NCI-H774 (cell line): ENCODE measurements around the gene ACTR5.
"Not testable (repeated sequence)": the region's sequence is repeated elsewhere in the genome, so short reads cannot be mapped to it uniquely, and the experiment has no call there.

Experiments
- DNase-seq: peaks from one replicate; lab custom pipeline; 2025; lab: John Stamatoyannopoulos, UW

The ACTR5 gene

DNA sequence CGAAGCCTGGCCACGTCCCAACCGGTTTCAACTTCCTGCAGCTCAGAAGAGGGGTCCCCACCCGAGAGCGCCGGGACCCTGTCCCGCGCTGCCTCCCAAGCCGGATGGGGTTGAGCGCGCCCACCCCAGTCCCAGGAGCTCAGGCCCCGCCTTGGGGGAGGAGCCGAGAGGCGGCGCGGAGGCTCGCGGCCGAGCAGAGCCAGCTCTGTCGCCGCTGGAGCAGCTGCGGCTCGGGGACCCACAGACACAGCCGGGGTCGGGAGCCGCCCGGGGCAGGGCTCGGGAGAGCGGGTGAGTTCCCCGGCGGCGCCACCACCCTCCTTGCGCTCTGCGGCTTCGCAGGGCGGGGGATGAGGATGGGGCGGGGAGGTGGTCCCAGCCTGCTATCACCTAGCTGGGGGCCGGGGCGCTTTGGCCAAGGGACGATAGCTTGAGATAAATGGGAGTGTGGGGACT is 57.3 kb downstream of the ACTR5 start, which contains the start of gene PPP1R16B:
PPP1R16B (plus strand) TSS at position 196 of the 456 bp plus-strand sequence. CDS start 30,229 bp downstream, outside the sequence.
- no peak for DNase-seq

DNA sequence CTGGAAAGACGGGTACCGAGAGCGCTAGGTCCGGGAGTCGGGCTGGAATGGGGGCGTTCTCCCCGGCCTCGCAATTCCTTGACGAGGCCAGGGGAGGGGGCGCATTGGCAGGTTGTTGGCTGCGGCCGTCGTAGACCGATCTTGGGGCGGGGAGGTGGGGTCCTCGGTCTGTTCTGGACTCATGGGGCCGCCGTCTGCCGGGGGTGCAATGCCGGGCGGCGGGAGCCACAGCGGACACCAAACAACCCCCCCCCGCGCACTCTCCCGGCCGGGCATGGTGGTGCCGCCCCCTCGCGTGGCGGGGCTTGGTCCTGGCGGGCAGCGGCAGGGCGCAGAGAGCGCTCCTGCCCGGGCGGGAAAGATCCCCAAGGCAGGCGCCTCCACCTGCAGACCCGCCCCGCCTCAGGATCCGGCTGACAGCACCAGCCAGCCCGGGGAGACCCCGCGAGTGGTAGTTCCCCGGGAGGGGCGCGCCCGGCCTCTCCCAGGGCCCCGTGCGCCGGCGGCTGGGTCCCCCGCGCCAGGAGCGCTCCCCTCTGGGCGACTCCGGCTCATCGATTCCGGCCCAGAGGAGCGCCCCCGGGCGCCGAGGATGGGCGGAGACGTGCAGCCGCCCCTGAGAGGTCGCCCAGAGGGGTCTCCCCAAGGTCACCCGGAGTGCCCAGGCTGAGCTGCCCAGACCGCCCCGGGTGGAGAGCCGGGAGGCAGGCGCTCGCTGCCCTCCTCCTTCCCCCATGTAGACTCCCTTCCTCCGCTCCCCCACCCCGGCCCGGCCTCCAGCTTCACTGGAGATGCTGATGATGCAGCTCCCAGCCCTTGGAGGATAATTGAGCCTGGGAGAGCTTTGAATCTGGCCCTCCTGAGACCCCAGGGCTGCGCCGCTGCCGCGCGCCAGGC is 57.9 kb downstream of the ACTR5 start:
- DNase-seq, result no peak

GRCh38 chr20:38806855-38807655 is 58.8 kb downstream of the ACTR5 start:
- no peak for DNase-seq

DNA sequence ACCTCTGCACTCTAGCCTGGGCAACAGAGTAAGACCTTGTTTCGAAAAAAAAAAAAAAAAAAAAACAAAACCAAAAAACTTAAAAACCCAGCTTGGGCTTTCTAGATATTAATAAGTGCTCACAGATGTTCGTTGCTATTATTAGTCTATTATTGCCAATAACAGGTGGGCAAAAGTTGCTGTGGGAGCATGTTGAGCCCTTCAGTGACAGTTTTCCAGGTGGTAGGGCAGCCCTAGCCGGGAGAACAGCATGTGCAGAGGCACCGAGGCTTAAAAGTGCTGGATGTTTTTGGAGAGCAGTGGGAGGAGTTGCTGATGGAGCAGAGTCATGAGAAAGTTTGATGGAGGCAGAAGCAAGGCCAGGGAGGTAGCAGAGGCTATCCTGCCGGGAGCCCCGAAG is 61.7 kb downstream of the ACTR5 start:
- no peak for DNase-seq

- no peak for DNase-seq
These were observed 62.8 kb downstream of the ACTR5 start for GRCh38 chr20:38810926-38811630.

GRCh38 chr20:38811769-38812168 is 63.5 kb downstream of the ACTR5 start:
- DNase-seq, result no peak

- DNase-seq, result no peak
These were observed 63.9 kb downstream of the ACTR5 start for GRCh38 chr20:38812182-38812581.

DNA sequence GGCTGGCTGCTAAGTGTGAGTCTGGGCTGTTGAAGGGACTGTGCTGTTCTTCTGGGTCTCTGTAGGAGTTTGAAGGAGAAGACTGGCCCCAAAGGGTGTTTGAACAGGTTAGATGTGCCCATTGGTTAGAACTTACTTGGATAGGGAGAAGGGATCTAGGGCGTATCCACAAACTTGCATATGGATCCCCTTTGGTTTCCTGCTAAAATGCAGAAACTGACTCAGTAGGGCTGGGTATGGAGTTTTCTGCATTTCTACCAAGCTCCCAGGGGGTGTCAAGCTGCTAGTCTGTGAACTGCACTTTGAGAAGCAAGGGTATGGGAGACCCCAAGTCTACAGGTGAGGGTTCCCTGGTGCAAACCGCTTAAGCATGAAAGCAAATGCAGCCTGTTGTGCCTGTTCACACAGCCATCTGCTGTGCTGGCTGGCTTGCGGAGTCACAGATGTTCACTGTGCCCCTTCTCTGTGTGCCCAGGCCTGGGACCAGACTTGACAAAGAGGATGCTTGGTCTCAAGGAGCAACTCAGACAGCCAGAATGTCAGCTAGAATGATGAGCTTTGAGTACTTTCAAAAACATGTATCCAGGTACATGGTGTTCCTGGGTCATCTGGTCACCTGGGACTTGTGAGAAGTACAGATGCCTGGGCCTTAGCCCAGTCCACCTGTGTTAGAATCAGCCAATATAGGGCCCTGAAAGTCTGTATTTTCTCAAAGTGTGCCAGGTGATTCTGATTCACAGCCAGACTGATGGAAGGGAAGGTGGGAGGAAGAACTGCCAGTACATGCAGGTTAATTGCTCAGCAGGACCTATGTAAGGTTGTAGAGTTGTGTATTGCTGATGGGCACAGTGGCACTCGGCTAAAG is 64.7 kb downstream of the ACTR5 start:
- DNase-seq, result no peak

DNA sequence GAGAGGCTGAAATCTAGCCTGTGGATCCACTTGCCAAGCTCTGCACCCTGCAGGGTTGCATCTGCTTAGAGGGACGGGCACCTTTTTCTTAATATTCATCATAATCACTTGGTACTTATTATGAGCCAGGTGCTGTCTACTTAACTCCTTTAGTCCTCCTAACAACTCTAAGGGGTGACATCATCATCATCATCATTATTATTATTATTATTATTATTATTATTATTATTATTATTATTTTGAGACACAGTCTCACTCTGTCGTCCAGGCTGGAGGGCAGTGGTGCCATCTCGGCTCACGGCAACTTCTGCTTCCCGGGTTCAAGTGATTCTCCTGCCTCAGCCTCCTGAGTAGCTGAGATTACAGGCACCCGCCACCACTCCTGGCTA is 65.3 kb downstream of the ACTR5 start:
- not testable (repeated sequence) for DNase-seq

DNA sequence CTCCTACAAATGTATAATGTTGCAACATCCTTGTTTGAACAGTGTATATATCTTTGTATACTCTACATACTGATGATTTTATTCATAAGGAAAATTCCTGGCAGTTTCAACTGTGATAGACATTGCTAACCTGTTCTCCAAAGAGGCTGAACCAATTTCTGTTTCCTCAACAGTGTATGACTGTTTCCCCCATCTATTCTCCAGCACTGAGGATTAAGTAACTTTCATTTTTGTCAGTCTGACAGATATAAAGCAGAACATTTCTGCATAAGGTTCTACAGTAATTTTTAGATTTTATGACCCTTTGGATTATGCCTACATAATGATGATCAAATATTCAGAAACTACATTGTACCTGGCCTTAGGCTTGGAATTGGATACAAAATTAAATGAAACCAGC is 67.2 kb downstream of the ACTR5 start:
- no peak for DNase-seq

DNA sequence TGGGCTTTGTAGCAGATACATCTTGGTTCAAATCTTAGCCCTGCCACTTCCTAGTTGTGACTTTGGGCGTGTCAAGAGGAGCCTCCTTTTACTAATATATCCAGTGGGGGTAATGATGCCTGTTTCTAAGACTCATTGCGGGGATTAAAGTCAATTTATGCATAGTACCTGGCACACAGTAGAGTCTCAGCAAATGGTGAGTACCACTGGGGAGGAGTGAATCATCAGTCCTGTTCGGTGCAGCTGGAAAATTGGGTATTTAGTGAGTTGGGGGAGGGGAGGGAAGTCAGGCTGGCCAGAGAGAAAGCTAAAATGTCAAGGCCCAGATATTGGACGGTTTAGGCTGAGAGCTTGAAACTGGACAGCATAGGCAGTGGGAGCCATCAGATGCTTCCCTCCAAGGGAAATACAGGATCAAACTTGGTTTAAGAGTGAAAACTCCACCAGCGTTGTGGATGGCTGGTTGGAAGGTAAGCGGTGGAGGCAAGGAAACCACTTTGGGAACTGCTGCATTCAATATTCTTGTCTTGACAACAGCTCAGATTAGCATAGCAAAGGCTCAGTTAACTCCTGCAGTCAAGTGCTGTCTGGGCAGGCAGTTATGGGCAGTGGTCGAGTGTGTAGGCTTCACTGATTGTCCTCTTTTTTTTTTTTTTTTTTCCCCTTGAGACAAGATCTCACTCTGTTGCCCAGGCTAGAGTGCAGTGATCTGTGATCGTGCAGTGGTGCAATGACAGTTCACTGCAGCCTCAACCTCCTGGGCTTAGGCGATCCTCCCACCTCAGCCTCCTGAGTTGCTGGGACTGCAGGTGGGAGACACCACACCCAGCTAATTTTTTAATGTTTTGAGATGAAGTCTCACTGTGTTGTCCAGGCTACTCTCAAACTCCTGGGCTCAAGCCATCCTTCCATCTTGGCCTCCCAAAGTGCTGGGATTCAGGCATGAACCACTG is 70.1 kb downstream of the ACTR5 start:
- DNase-seq, result no peak
